GM12864 (cell line): Measurements from ENCODE around the gene CDK5R1.

ENCODE experiments used
- DNase-seq: peaks from one replicate; pipeline ENCODE4 v3.0.0-alpha.2; 2011; ENCODE audit warnings: low read depth
- H3K4me3 ChIP-seq: 2 replicates; pipeline ENCODE4 v1.5.1; 2011; ENCODE audit warnings: mild to moderate bottlenecking, low read depth, low read length, control low read depth
- TF ChIP-seq, protein P1 (sequence below): IDR thresholded peaks from 2 replicates; pipeline ENCODE4 v1.5.1; 2011; ENCODE audit warnings: low read depth, mild to moderate bottlenecking, moderate library complexity, low read length, control low read depth, inconsistent platforms; ENCODE audit errors: missing control alignments

Gene CDK5R1

DNA sequence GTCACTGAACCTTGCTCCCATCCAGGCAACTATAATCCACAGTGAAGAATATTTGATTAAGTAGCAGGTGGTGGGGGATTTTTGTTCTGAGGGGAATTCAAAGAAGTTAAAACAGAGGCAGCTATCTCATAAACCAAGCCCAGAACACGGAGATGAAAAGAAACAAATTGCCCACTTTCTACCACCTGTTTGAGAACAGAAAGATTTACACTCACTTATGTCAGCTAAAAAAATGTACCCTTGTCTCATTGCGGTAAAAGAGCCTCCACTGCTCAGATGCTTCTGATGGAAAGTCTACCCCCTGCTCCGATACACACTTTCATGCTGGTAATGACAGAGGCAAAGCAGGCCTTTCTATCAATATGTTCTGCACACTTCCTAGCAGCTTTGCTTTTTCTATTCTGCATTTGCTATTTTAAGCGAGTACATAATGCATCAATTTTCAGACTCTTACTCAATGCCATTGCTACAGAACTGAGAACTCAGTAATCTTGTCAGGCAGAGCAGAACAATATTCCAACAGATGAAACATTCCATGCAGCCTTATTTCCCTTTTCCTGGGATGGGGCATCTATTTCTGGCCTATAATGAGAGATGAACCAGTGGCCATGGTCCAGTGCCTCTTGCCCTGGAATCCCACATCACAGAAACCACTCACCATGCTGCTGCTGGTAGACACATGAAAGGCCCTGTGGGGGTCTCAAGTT lies 29.0 kb downstream of the CDK5R1 start:
- no peak overlapping the region; the same call in 1 of the 2 replicates for H3K4me3 ChIP-seq
- TF ChIP-seq, protein P1, sequence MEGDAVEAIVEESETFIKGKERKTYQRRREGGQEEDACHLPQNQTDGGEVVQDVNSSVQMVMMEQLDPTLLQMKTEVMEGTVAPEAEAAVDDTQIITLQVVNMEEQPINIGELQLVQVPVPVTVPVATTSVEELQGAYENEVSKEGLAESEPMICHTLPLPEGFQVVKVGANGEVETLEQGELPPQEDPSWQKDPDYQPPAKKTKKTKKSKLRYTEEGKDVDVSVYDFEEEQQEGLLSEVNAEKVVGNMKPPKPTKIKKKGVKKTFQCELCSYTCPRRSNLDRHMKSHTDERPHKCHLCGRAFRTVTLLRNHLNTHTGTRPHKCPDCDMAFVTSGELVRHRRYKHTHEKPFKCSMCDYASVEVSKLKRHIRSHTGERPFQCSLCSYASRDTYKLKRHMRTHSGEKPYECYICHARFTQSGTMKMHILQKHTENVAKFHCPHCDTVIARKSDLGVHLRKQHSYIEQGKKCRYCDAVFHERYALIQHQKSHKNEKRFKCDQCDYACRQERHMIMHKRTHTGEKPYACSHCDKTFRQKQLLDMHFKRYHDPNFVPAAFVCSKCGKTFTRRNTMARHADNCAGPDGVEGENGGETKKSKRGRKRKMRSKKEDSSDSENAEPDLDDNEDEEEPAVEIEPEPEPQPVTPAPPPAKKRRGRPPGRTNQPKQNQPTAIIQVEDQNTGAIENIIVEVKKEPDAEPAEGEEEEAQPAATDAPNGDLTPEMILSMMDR, result no peak
- DNase-seq, result peak; percentile 77

DNA sequence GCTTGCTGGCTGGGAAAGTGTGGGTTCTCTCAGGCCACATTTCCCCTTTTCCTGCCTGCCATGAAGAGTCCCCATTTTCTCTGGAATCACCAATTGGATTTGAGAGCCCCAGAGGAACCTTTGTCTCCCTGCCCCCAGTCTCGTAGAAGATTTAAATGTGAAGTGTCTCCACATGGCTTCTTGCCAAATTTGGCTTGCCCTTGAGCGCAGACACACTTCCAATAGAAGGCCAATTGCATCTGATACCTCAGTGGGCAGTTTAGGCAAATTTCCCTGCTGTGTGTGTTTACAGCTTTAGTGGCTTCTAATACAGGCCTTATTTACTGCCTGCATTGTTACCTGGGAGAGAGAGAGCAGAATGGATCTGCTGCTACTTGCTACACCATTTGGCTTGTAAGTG lies 29.7 kb downstream of the CDK5R1 start:
- H3K4me3 ChIP-seq, result no peak overlapping the region; the same call in 1 of the 2 replicates
- no peak for DNase-seq
- TF ChIP-seq, protein P1, result no peak

DNA sequence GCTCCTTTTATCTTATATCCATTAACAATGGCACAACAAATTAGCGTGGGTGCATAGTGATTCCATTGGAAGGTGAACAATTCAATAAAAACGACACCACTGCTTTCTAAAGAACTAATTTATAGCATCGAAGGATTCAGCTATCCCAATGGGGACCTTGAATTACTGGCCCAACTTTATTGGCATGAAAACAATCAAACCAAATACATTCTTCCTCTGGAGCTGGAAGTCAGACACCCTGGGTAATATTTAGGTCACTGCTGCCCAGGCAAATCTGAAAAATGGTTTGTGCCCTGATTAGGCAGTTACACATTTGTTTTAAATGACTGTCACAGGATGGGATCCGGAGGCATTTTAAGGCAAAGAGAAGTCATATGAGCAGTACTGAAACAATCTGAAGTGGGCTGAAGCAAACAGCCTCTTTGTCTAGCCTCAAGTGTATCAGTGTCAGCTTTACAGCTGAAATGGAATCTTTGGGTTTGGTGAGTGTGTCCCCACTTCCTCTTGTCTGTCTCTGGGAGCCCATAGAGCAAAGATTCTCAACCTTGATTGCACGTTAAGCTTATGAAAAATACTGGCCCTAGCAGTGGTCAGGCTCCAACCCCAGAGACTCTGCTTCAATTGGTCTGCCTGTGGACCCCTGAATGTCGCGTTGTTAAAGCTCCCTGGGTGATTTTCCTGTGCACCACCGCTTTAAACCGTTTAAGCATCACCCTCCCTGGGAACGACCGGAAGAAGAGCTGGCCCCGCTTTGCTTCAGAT lies 30.3 kb downstream of the CDK5R1 start:
- H3K4me3 ChIP-seq, result no peak overlapping the region; the same call in 1 of the 2 replicates
- DNase-seq, result peak; percentile 74
- TF ChIP-seq, protein P1, result no peak

DNA sequence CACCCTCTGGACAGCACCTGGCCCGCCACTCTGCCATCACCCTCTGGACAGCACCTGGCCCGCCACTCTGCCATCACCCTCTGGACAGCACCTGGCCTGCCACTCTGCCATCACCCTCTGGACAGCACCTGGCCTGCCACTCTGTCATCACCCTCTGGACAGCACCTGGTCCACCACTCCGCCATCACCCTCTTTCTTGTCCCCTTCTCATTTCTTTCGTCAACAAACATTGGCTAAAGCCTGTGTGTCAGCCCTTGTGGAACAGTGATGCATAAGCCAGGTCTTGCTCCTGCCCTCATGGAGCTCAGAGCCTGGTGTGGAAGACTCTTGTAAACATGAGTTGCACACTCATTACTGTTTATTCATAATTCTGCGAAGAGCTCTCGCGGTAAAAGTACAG lies 31.2 kb downstream of the CDK5R1 start:
- no peak for DNase-seq
- TF ChIP-seq, protein P1, result no peak
- no peak overlapping the region for H3K4me3 ChIP-seq

DNA sequence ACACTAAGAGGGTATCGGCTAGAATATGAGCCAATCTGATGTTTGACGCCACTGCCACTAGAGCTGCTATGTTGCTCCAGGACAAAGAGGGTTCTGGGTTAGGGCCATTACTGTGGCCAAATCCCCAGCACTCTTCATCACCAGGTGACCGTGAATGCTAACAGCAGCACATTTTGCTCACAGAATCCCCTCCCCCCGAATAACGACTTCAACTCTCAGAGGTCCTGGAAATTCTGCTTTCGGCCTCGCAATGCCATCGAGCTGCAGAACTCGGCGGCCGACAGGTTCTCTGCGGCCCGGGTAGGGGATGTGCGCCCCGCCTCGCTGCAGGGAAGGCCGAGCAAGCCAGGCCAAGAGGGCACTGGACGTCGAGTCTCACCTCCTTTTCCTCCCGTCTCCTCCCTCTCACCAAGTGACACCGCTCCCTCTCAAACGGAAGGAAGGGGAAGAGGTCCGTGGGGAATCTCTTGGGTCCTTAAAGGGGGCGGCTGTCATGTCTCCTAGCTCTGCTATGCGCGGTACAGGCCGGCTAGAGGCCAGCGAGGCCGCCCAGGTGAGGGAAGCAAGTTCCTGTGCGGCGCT lies 31.9 kb downstream of the CDK5R1 start:
- H3K4me3 ChIP-seq, result peak overlapping the region; percentile 32; the same call in 1 of the 2 replicates
- TF ChIP-seq, protein P1, result no peak
- DNase-seq, result no peak

DNA sequence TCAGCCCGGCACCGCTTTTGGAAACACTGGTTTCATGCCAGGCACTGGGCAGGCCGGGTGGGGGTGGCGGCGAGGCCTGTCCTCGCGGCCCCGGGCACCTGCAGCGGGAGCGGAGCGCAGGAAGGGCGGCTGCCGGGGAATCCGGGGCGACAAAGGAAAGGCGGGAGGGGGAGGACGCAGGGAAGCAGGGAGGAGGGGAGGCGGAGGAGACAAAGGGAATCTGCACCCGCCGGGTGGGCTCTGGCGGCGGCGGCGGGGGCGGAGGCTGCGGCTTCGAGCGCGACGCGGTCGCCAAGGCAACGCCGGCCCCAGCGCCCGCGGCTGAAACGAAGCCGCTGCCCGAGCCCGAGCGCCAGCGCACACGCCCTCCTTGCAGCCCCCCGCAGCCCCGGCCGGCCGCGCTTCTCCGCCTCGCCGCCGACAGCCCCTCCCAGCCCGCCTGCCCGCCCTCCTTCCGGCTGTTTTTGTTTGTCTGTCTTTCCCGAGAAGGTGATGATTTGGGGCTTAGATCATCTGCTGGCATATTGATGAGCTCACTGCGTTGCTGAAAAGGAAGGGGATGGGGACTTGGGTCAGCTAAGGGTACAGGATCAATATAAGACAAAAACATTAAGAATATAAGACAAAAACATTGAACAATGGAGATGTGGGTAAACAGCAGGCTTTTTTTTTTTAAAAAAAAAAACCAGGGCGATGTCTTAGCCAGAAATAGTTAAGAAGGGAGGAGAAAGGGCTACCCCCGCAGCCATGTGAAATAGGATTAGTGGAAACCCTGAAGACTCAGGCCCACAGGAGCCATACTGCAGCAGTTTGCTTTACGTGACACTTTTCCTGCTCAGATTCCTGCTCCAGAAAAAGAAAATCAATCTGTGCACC lies 32.7 kb downstream of the CDK5R1 start:
- H3K4me3 ChIP-seq, result peak overlapping the region; percentile 32
- TF ChIP-seq, protein P1, result no peak
- no peak for DNase-seq
